Activated CD4-positive, alpha-beta memory T cell treated with anti-CD3 and anti-CD28 coated beads, Interleukin-2, amount 10 ng/mL, durations not matched to agents 7 days and 5 days (primary cell): ENCODE results near the gene IGF2BP3. TPM values are rescaled to one million over a fixed set of nuclear protein-coding genes. Genes with fewer than 3 reads are reported as not detected.
"Not testable (repeated sequence)": the region's sequence is repeated elsewhere in the genome, so short reads cannot be mapped to it uniquely, and the experiment has no call there.

ENCODE experiments used
- CTCF ChIA-PET: fragments of 350-600 bp; sonication (Branson Sonifier 250); formaldehyde crosslinking; loops from one replicate; lab custom pipeline; 2021; ENCODE audit warnings: antibody characterized with exemption, inconsistent platforms; lab: Charles Lee
- POLR2A ChIA-PET: fragments of 350-600 bp; sonication (Branson Sonifier 250); formaldehyde crosslinking; loops from one replicate; lab custom pipeline; 2021; ENCODE audit warnings: antibody characterized with exemption; lab: Charles Lee
- DNase-seq: peaks from one replicate; pipeline ENCODE4 v3.0.0-alpha.2; 2020
- H3K27ac Mint-ChIP-seq: one replicate; pipeline ENCODE4 v1.8.0; 2021; ENCODE audit warnings: mild to moderate bottlenecking, mixed read lengths
- H3K27me3 Mint-ChIP-seq: one replicate; pipeline ENCODE4 v1.8.0; 2021; ENCODE audit warnings: mixed read lengths
- H3K36me3 Mint-ChIP-seq: one replicate; pipeline ENCODE4 v1.8.0; 2021; ENCODE audit warnings: low read depth, mixed read lengths
- H3K4me1 Mint-ChIP-seq: one replicate; pipeline ENCODE4 v1.8.0; 2021; ENCODE audit warnings: mixed read lengths
- H3K4me3 Mint-ChIP-seq: one replicate; pipeline ENCODE4 v1.8.0; 2021; ENCODE audit warnings: mild to moderate bottlenecking, mixed read lengths
- H3K9me3 Mint-ChIP-seq: one replicate; pipeline ENCODE4 v1.8.0; 2021; ENCODE audit warnings: mixed read lengths
- total RNA-seq, 2 experiments: library from RNA; stranded (reverse); gene quantifications; one replicate each; pipeline ENCODE4 v1.2.3, GENCODE V29; 2021

IGF2BP3 gene
- total RNA-seq, 2 experiments from 2014 or later, result 0.48 to 0.68 TPM

DNA sequence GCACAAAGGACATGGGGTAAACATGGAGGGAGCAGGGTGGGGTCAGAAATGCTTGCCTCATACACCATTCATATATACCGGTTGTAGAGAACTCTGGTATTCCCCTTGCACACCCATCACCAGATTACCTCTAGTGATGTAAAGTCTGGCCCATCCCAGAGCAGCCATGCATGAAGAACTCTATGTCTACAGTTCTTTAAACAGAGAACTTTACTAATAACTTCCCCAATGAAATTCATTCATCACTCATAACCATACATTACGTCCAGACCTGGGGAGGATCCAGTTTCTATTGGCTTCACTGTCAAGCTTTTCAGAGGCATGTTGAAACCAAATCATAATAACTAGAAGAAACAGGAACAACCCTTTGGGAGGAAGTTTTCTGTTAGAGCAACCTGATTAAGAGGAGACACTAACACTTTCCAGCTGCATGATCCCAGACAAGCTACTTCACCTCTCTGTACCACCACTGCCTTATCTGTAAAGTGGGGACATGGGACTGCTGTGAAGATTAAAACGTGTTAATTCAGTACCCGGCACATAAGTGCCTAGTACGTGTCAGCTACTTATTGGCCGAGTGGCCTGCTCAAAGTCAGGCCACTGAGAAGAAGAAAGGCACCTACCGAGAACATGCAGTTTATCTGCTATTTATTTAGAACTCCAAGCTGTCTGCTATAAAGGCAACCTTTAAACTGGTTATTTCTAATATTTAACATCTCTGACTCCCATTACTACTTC is 59.7 kb downstream of the IGF2BP3 start:
- ChIA-PET CTCF (interaction anchor here (1.3 kb wide), 1 partner anchor 53 kb away, joined by 4 read pairs; no protein-coding TSS in a partner anchor), POLR2A (interaction anchor here (1.1 kb wide), 1 partner anchor 112 kb away, joined by 3 read pairs; the partner anchor contains the start of gene MALSU1)
- Mint-ChIP-seq H3K27me3 (peaks cover 6% of the 10 kb centered on the region), H3K4me3 (no peak overlapping the region), H3K27ac (no peak overlapping the region), H3K4me1 (no peaks in the 10 kb centered on the region), H3K9me3 (peaks cover 6% of the 10 kb centered on the region), H3K36me3 (peaks cover 3% of the 10 kb centered on the region)
- no peak for DNase-seq

DNA sequence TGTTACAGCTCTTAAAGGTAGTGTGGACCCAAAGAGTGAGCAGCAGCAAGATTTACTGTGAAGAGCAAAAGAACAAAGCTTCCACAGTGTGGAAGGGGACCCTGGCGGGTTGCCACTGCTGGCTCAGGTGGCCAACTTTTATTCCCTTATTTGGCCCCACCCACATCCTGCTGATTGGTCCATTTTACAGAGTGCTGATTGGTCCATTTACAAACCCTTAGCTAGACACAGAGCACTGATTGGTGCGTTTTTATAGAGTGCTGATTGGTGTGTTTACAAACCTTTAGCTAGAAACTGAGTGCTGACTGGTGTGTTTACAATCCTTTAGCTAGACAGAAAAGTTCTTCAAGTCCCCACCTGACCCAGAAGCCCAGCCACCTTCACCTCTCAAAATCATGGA is 63.7 kb downstream of the IGF2BP3 start:
- DNase-seq, H3K36me3 Mint-ChIP-seq, H3K4me3 Mint-ChIP-seq, H3K4me1 Mint-ChIP-seq, H3K27ac Mint-ChIP-seq, H3K9me3 Mint-ChIP-seq, POLR2A ChIA-PET, H3K27me3 Mint-ChIP-seq: not testable (repeated sequence)
- CTCF ChIA-PET, result interaction anchor here (0.7 to 0.9 kb wide), 2 partner anchors 143 to 182 kb away, joined by 3 read pairs; no protein-coding TSS in a partner anchor

DNA sequence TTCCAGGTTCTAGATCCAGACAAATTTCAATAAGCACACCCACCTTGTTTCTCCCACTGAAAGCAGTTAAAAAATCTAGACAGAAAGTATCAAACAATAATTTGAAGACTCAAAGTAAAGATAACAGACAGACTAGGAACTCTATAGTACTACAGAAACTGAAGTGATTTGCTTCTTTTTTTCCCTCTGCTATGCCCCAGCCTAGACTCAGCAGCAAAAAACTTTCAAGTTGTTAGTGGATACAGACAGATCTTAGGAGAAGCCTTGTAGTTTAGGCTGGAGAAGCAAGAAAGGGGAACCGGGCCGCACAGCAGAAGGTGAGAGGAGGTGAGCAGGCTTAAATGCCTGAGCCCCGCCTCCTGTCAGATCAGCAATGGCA is 65.1 kb downstream of the IGF2BP3 start:
- Mint-ChIP-seq H3K36me3 (peaks cover 3% of the 10 kb centered on the region), H3K27ac (no peak overlapping the region), H3K4me3 (no peak overlapping the region), H3K4me1 (peaks cover 3% of the 10 kb centered on the region), H3K27me3 (peaks cover 1% of the 10 kb centered on the region), H3K9me3 (peaks cover 6% of the 10 kb centered on the region)
- ChIA-PET POLR2A (no interaction called here), CTCF (no interaction called here)
- DNase-seq, result no peak

DNA sequence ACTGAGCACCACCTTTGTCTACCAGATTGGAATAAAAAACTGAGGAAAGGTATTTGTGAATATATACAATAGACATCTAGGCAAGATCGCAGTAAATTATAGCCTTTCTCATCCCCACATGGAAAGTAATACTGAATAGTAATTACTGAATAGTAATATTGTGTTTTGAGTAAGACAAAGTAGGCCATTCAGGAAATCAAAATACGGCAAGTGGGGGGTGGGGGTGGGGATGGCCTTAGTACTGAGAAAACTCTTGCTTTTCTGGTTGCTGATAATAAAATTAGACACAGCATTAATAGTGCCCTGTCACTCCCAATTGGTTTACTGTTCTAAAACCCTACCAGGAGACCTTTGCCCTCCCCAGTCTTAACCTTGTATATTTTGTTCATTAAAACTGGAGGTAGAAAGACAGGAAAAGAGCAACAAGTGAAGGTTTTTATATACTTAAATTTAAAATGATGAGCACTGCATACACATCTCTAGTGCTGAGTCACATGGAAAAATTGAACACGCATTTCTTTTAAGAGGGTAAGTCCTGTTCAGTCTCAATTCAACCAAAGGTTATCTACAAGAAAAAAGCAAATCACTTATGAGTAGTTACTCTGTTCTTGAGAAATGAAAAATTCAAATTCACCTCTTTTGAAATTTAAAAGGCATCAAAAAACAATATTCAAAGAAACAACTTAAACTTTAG is 65.6 kb downstream of the IGF2BP3 start:
- H3K9me3 Mint-ChIP-seq, result peaks cover 6% of the 10 kb centered on the region
- H3K4me1 Mint-ChIP-seq, result peaks cover 3% of the 10 kb centered on the region
- peaks cover 3% of the 10 kb centered on the region for H3K36me3 Mint-ChIP-seq
- no peak overlapping the region for H3K27ac Mint-ChIP-seq
- no peak for DNase-seq
- ChIA-PET POLR2A (no interaction called here), CTCF (no interaction called here)
- peaks cover 3% of the 10 kb centered on the region for H3K27me3 Mint-ChIP-seq
- H3K4me3 Mint-ChIP-seq, result no peak overlapping the region

DNA sequence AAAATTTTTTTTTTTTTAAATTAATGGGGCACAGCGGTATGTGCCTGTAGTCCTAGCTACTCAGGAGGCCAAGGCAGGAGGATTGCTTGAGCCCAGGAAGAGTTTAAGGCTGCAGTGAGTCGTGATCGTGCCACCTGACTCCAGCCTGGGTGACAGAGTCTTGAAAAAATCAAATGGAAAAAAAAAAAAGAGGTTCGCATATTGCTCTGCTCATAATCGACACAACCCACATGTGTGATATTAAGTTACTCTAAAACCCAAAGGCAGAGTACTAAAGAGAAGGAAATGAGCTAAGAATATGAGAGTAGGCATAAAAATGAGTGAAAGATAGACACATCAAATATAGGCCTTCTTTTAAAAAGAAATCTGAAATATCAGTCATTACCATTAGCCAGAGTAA is 66.3 kb downstream of the IGF2BP3 start:
- no peak for DNase-seq
- no peak overlapping the region for H3K27ac Mint-ChIP-seq
- H3K4me3 Mint-ChIP-seq, result no peak overlapping the region
- H3K4me1 Mint-ChIP-seq, result peaks cover 3% of the 10 kb centered on the region
- POLR2A ChIA-PET, result interaction anchor here (0.7 kb wide), 1 partner anchor 223 kb away, joined by 3 read pairs; no protein-coding TSS in a partner anchor
- peaks cover 6% of the 10 kb centered on the region for H3K9me3 Mint-ChIP-seq
- H3K36me3 Mint-ChIP-seq, result peaks cover 3% of the 10 kb centered on the region
- CTCF ChIA-PET, result interaction anchor here (1.0 kb wide), 1 partner anchor 59 kb away, joined by 3 read pairs; no protein-coding TSS in a partner anchor
- peaks cover 3% of the 10 kb centered on the region for H3K27me3 Mint-ChIP-seq

DNA sequence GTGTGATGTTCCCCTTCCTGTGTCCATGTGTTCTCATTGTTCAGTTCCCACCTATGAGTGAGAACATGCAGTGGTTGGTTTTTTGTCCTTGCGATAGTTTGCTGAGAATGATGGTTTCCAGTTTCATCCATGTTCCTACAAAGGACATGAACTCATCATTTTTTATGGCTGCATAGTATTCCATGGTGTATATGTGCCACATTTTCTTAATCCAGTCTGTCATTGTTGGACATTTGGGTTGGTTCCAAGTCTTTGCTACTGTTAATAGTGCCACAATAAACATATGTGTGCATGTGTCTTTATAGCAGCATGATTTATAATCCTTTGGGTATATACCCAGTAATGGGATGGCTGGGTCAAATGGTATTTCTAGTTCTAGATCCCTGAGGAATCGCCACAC is 72.2 kb downstream of the IGF2BP3 start:
- H3K36me3 Mint-ChIP-seq, H3K27ac Mint-ChIP-seq, H3K4me3 Mint-ChIP-seq, CTCF ChIA-PET, H3K4me1 Mint-ChIP-seq, H3K9me3 Mint-ChIP-seq, POLR2A ChIA-PET, DNase-seq: not testable (repeated sequence)
- H3K27me3 Mint-ChIP-seq, result peaks cover 10% of the 10 kb centered on the region

DNA sequence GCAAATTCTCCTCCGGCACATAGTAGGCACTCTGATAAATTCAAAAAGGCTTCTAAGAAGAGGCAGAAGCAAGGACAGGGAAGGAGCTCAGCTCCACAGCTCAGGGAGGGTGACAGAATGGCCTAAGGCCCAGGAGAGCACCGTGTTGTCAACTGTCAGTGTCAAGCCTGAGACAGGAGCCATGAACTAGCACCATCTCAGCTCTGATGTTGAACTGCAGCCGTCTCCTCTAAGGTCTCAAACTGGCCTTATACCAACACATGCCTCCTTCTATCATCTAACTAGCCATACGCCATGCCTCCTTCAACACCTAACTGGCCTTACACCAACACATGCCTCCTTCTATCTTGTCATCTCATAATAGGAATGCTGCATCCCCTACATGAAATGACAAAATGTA is 73.0 kb downstream of the IGF2BP3 start:
- H3K4me1 Mint-ChIP-seq, result no peaks in the 10 kb centered on the region
- no peaks in the 10 kb centered on the region for H3K36me3 Mint-ChIP-seq
- ChIA-PET POLR2A (no interaction called here), CTCF (no interaction called here)
- no peaks in the 10 kb centered on the region for H3K9me3 Mint-ChIP-seq
- H3K4me3 Mint-ChIP-seq, result no peak overlapping the region
- DNase-seq, result no peak
- peaks cover 10% of the 10 kb centered on the region for H3K27me3 Mint-ChIP-seq
- H3K27ac Mint-ChIP-seq, result no peak overlapping the region

DNA sequence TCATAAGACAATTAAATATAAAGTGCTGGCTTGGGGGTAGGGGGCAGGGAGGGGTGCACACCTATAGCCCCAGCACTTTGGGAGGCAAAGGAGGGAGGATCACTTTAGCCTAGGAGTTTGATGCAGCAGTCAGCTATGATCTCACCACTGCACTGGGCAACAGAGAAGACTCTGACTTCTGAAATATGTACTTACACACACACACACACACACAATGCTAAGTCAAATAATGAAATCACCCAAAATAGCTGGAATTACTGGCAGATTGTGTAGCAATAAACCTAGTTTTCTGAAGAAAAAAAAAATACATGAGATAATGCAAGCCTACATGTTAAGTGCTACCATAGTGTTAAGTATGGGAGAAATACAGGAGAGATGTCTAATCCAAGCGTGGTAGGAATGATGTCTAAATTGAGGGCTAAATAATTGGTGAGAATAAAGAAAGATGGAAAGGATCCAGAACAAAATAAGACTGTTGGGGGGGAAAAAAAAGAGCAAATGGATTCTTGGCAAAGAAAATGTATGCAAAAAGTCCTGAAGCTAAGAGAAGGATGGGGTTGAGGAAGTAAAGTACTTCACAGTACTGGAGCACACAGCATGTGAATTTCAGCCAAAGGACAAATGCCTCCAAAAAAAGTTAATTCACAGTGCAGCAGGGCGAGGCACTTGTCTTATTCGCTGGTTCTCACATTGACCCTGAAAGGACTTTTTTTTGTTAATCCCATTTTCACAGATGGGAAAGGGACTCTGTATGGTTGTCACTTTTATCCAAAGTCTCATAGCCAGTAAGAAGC is 73.9 kb downstream of the IGF2BP3 start:
- POLR2A ChIA-PET, result no interaction called here
- H3K27ac Mint-ChIP-seq, result no peak overlapping the region
- CTCF ChIA-PET, result no interaction called here
- no peak for DNase-seq
- no peaks in the 10 kb centered on the region for H3K36me3 Mint-ChIP-seq
- H3K9me3 Mint-ChIP-seq, result no peaks in the 10 kb centered on the region
- H3K27me3 Mint-ChIP-seq, result peaks cover 10% of the 10 kb centered on the region
- peaks cover 4% of the 10 kb centered on the region for H3K4me1 Mint-ChIP-seq
- no peak overlapping the region for H3K4me3 Mint-ChIP-seq

DNA sequence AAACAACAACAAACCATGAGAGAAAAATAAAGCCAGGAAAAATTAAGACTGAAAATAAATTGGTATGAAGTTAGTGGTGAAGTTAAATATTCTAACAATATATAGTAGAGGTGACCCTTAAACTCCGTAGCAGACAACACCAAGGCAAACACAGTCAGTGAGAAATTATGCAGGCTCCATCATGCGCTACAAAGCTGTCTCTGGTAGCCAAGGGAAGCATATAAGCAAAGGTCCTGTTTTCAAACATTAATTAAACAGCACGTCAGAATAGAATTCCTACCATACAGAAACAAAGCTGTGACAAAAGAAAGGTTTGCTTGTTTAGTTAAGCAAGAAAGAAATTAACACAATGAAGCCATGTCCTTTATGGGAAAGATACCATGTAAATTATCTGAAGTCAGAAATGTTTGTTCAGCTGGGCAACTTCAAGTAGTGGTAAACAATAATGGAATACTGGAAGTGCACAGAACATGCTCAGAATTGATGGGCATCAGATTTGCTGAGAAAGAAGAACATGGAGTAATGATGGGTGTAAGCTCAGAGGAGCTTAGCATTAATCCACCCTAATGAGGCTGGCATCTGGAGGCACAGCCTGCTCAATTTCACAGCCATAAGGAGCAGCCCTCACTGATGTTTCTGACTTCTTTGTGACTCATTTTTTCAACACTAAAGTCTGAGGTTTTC is 75.7 kb downstream of the IGF2BP3 start:
- no peaks in the 10 kb centered on the region for H3K36me3 Mint-ChIP-seq
- H3K27me3 Mint-ChIP-seq, result peaks cover 9% of the 10 kb centered on the region
- POLR2A ChIA-PET, result no interaction called here
- CTCF ChIA-PET, result interaction anchor here (0.9 kb wide), 1 partner anchor 132 kb away, joined by 3 read pairs; no protein-coding TSS in a partner anchor
- DNase-seq, result no peak
- peaks cover 7% of the 10 kb centered on the region for H3K4me1 Mint-ChIP-seq
- H3K4me3 Mint-ChIP-seq, result no peak overlapping the region
- H3K27ac Mint-ChIP-seq, result no peak overlapping the region
- no peaks in the 10 kb centered on the region for H3K9me3 Mint-ChIP-seq

DNA sequence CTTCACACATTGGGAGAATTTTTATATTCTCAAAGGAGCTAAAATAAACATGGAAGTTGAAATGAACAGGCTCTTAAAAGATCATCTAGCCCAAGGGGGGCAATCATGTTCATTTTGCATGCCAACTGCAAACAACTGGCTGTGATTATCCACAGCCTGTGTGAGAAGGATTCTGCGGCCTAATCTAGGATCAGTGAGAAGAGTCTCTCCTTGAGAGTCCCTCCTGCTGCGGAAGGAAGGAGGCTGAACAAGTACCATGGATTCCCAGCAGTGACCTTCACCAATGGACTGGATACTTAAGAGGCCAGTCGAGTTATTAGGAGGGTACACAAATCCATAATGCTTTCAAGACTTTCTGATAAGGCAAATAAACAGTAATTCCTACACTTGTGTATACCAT is 76.7 kb downstream of the IGF2BP3 start:
- ChIA-PET CTCF (no interaction called here), POLR2A (no interaction called here)
- Mint-ChIP-seq H3K4me1 (peaks cover 7% of the 10 kb centered on the region), H3K27ac (no peak overlapping the region), H3K36me3 (no peaks in the 10 kb centered on the region), H3K4me3 (no peak overlapping the region), H3K27me3 (peaks cover 13% of the 10 kb centered on the region), H3K9me3 (no peaks in the 10 kb centered on the region)
- DNase-seq, result no peak

DNA sequence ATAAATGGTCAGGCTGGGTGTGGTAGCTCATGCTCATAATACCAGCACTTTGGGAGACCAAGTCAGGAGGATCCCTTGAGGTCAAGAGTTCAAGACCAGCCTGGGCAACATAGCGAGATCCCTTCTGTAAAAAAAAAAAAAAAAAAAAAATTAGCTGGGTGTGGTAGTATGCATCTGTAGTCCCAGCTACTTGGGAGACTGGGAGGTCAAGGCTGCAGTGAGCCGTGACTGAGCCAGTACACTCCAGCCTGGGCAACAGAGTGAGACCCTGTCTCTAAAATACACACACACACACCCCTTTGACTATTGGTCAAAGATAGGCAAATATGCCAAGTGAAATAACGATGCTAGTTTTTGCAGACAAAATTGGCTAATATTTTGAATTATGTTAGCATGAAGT is 80.6 kb downstream of the IGF2BP3 start:
- POLR2A ChIA-PET, result no interaction called here
- Mint-ChIP-seq H3K9me3 (no peaks in the 10 kb centered on the region), H3K27me3 (peaks cover 16% of the 10 kb centered on the region), H3K4me3 (no peak overlapping the region), H3K36me3 (no peaks in the 10 kb centered on the region), H3K4me1 (peaks cover 7% of the 10 kb centered on the region), H3K27ac (no peak overlapping the region)
- DNase-seq, result no peak
- CTCF ChIA-PET, result no interaction called here

DNA sequence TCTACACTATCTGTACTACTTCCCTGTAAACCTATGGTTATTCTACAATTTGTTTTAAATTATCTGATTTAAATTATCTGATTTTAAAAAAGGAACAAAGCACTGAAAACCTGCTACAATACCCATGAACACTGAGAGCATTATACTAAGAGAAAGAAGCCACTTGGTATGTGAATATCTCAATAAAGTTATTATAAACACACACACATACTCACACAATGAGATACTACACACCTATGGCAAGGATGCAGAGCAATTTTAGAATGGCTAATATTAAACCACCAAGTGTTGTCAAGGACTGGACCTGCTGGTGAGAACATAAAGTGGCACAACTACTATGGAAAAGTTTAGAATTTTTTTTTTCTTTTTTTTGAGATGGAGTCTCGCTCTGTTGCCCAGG is 82.7 kb downstream of the IGF2BP3 start:
- no peak for DNase-seq
- Mint-ChIP-seq H3K4me3 (no peak overlapping the region), H3K4me1 (peaks cover 7% of the 10 kb centered on the region), H3K27ac (no peak overlapping the region), H3K9me3 (no peaks in the 10 kb centered on the region), H3K27me3 (peaks cover 17% of the 10 kb centered on the region), H3K36me3 (no peaks in the 10 kb centered on the region)
- ChIA-PET POLR2A (no interaction called here), CTCF (no interaction called here)
